H1 (cell line): ENCODE measurements around the gene NKAIN4.

Experiments
- CEBPB ChIP-seq: IDR thresholded peaks from 2 replicates; pipeline ENCODE4 v1.6.1; 2012; ENCODE audit warnings: low read depth, low read length
- CTCF ChIP-seq, 3 experiments: IDR thresholded peaks; 1 replicate in 2 of 3; 2 replicates in 1 of 3; pipeline versions ENCODE4 v1.5.1 to v1.6.1; 2011; ENCODE audit warnings: low read length in 3 of 3, mild to moderate bottlenecking in 3 of 3, inconsistent platforms in 2 of 3, low read depth in 1 of 3, moderate library complexity in 1 of 3; ENCODE audit not compliant: insufficient read depth in 1 of 3; ENCODE audit errors: control extremely low read depth in 1 of 3
- POLR2A ChIP-seq, 2 experiments: IDR thresholded peaks; 1 replicate in 1 of 2; 2 replicates in 1 of 2; pipeline ENCODE4 v1.6.1; 2011; ENCODE audit warnings: low read depth in 2 of 2, low read length in 2 of 2, mild to moderate bottlenecking in 2 of 2; ENCODE audit errors: control extremely low read depth in 1 of 2

- TF ChIP-seq CEBPB (no peak), POLR2A (IDR thresholded peaks at IDR 0.05; ENCODE audit: control extremely low read depth in 1 of 2, low read depth in 2 of 2, low read length in 2 of 2) (no peak), CTCF (IDR thresholded peaks at IDR 0.05; ENCODE audit: control extremely low read depth in 1 of 3, insufficient read depth in 1 of 3, low read depth in 1 of 3, low read length in 3 of 3) (no peak)
These were observed 18.8 kb downstream of the NKAIN4 start, which contains the start of gene BIRC7 for GRCh38 chr20:63235399-63235983.
